ENCODE data around the gene ARMC5. TPM values are rescaled to one million over a fixed set of nuclear protein-coding genes. Genes with fewer than 3 reads are reported as not detected.

Gene ARMC5
- total and polyA plus RNA-seq, 3 donors from 2014 or later = 11.0 to 21.3 (median 19.1) TPM

DNA sequence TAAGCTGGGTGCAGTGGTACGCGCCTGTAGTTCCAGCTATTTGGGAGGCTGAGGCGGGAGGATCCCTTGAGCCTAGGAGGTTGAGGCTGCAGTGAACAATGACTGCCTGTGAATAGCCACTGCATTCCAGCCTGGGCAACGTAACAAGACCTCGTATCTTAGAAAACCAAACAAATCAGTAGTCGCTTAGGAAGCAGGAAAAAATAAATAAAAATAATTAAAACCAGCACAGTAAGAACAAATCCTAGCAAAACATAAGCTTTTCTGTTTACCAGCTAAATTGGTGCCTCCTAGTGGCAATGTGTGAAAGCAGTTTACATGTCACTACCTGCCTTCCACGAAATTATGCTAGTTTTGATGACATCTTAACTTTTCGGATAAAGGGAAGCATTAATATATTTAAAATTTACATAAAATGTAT lies 1.3 kb downstream of the ARMC5 start:
- Histone ChIP-seq H3K4me3 (peak overlapping the region in 1 of 2 donors; percentile 76), H3K36me3 (ENCODE audit: low read depth, missing control alignments) (no peaks in the 10 kb centered on the region), H3K27ac (peak overlapping the region in 1 of 2 donors; percentile 100), H3K9me3 (no peaks in the 10 kb centered on the region), H3K4me1 (peaks cover 31% of the 10 kb centered on the region), H3K27me3 (no peaks in the 10 kb centered on the region)
- intact Hi-C loops (cut with DNase I; ENCODE audit: low total_unique reads) = no loop called here
- TF ChIP-seq, protein P1, sequence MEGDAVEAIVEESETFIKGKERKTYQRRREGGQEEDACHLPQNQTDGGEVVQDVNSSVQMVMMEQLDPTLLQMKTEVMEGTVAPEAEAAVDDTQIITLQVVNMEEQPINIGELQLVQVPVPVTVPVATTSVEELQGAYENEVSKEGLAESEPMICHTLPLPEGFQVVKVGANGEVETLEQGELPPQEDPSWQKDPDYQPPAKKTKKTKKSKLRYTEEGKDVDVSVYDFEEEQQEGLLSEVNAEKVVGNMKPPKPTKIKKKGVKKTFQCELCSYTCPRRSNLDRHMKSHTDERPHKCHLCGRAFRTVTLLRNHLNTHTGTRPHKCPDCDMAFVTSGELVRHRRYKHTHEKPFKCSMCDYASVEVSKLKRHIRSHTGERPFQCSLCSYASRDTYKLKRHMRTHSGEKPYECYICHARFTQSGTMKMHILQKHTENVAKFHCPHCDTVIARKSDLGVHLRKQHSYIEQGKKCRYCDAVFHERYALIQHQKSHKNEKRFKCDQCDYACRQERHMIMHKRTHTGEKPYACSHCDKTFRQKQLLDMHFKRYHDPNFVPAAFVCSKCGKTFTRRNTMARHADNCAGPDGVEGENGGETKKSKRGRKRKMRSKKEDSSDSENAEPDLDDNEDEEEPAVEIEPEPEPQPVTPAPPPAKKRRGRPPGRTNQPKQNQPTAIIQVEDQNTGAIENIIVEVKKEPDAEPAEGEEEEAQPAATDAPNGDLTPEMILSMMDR (IDR thresholded peaks at IDR 0.05) = peak; percentile 29 to 59 (median 48)
- TF ChIP-seq POLR2A (IDR thresholded peaks at IDR 0.05) = no peak
- DNase-seq = no peak
- WGBS, 2 donors = 24 to 33% methylated on average over 8 of the region's 8 CpGs

DNA sequence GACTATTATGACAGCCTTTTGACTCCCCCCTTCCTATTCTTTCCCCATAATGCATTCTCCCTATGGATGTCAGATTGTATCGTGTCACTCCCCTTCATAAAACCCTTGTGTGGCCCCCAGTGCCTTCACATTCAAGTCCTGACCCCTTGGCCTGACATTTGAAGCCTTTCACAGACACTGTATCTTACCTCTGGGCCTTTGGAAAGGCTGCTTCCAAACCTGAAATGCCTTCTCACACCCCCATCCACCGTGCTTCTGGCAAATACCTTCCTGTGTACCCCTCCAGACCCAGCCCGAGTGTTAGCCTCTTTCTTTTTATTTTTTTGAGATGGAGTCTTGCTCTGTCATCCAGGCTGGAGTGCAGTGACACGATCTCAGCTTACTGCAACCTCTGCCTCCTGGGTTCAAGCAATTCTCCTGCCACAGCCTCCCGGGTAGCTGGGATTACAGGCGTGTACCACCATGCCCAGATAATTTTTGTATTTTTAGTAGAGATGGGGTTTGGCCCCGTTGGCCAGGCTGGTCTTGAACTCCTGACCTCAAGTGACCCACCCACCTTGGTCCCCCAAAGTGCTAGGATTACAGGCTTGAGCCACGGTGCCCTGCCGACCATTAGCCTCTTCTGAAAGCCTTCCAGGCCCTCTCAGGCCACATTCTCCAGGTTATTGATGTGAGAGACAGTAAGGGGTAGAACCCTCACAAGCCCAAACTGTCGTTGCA lies 2.1 kb downstream of the ARMC5 start:
- TF ChIP-seq, protein P1 (IDR thresholded peaks at IDR 0.05) = no peak
- TF ChIP-seq POLR2A (IDR thresholded peaks at IDR 0.05) = no peak
- Histone ChIP-seq H3K4me3 (no peak overlapping the region), H3K9me3 (no peaks in the 10 kb centered on the region), H3K4me1 (peaks cover 26% of the 10 kb centered on the region), H3K36me3 (ENCODE audit: low read depth, missing control alignments) (no peaks in the 10 kb centered on the region), H3K27ac (no peak overlapping the region), H3K27me3 (no peaks in the 10 kb centered on the region)
- intact Hi-C loops (cut with DNase I; ENCODE audit: low total_unique reads) = no loop called here
- WGBS, 2 donors = 87 to 91% methylated on average over 7 to 10 of the region's 10 CpGs
- DNase-seq = no peak

DNA sequence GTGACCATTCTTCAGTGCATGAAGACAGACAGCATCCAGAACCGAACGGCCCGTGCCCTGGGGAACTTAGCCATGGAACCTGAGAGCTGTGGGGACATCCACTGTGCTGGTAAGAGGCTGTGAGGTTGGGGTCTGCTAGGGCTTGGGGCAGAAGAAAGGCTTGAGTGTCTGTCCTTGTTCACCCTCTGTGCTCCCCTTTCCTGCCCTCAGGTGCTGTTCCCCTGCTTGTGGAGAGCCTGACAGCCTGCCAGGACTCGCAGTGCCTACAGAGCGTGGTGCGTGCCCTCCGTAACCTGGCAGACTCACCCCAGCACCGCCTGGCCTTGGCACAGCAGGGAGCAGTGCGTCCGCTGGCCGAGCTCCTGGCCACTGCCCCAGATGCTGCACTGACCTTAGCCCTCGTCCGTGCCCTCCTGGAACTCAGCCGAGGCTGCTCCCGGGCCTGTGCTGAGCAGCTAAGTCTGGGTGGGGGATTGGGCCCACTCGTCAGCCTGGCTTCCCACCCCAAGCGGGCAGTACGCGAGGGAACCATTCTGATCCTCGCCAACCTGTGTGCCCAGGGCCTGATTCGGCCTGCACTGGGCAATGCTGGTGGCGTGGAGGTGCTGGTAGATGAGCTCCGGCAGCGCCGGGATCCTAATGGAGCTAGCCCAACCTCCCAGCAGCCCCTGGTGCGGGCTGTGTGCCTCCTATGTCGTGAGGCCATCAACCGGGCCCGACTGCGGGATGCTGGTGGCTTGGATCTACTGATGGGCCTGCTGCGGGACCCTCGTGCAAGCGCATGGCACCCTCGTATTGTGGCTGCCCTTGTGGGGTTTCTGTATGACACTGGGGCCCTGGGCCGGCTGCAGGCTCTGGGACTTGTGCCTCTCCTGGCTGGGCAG lies 2.9 kb downstream of the ARMC5 start:
- H3K36me3 ChIP-seq (ENCODE audit: low read depth, missing control alignments) = no peaks in the 10 kb centered on the region
- H3K9me3 ChIP-seq = no peaks in the 10 kb centered on the region
- WGBS, 2 donors = 87 to 94% methylated on average over 22 to 31 of the region's 35 CpGs
- no peak overlapping the region for H3K4me3 ChIP-seq
- no peak overlapping the region for H3K27ac ChIP-seq
- TF ChIP-seq, protein P1 (IDR thresholded peaks at IDR 0.05) = no peak
- no peak for TF ChIP-seq POLR2A (IDR thresholded peaks at IDR 0.05)
- DNase-seq = no peak
- intact Hi-C loops (cut with DNase I; ENCODE audit: low total_unique reads) = no loop called here
- peaks cover 19% of the 10 kb centered on the region for H3K4me1 ChIP-seq
- H3K27me3 ChIP-seq = no peaks in the 10 kb centered on the region

DNA sequence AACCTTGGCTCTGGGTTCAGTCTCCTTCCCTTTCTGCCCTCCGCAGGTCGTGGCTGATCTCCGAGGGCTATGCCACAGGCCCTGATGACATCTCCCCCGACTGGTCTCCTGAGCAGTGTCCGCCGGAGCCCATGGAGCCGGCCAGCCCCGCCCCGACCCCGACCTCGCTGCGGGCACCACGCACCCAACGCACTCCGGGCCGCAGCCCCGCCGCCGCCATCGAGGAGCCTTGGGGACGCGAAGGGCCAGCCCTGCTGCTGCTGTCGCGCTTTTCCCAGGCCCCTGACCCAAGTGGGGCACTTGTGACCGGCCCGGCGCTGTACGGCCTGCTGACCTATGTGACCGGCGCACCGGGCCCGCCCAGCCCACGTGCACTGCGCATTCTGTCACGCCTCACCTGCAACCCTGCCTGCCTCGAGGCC lies 5.1 kb downstream of the ARMC5 start:
- peaks cover 7% of the 10 kb centered on the region for H3K4me1 ChIP-seq
- H3K27ac ChIP-seq = no peak overlapping the region
- no peaks in the 10 kb centered on the region for H3K36me3 ChIP-seq (ENCODE audit: low read depth, missing control alignments)
- H3K4me3 ChIP-seq = no peak overlapping the region
- TF ChIP-seq, protein P1 (IDR thresholded peaks at IDR 0.05) = no peak
- no peak for TF ChIP-seq POLR2A (IDR thresholded peaks at IDR 0.05)
- H3K27me3 ChIP-seq = no peaks in the 10 kb centered on the region
- WGBS, 2 donors = 89 to 96% methylated on average over 12 to 36 of the region's 36 CpGs
- no peaks in the 10 kb centered on the region for H3K9me3 ChIP-seq
- intact Hi-C loops (cut with DNase I; ENCODE audit: low total_unique reads) = no loop called here
- DNase-seq = no peak
